GM23248 (cell line): ENCODE measurements around the gene KIF5A. TPM values are rescaled to one million over a fixed set of nuclear protein-coding genes. Genes with fewer than 3 reads are reported as not detected.

ENCODE experiments used
- DNase-seq: peaks from one replicate; pipeline ENCODE4 v3.0.0-alpha.2; 2015
- H2AFZ ChIP-seq: fragments of 200-600 bp; sonication (generic); 2 replicates; pipeline ENCODE4 v1.6.1; 2016; ENCODE audit warnings: antibody characterized with exemption
- H3F3A ChIP-seq: fragments of 200-600 bp; sonication (generic); 2 replicates; pipeline ENCODE4 v1.6.1; 2016; ENCODE audit warnings: mild to moderate bottlenecking, antibody characterized with exemption, mixed run types; ENCODE audit not compliant: insufficient read depth
- H3K27ac ChIP-seq: fragments of 200-600 bp; sonication (generic); 2 replicates; pipeline ENCODE4 v1.5.1; 2016; ENCODE audit warnings: mild to moderate bottlenecking
- H3K27me3 ChIP-seq: fragments of 200-600 bp; sonication (generic); replicated peaks from 2 replicates; pipeline ENCODE4 v1.6.1; 2016; ENCODE audit warnings: mild to moderate bottlenecking; ENCODE audit not compliant: insufficient read depth
- H3K36me3 ChIP-seq: fragments of 200-600 bp; sonication (generic); 2 replicates; pipeline ENCODE4 v1.6.1; 2016; ENCODE audit warnings: low read depth, mild to moderate bottlenecking
- H3K4me1 ChIP-seq: fragments of 200-600 bp; sonication (generic); 2 replicates; pipeline ENCODE4 v1.6.1; 2016; ENCODE audit warnings: mild to moderate bottlenecking; ENCODE audit not compliant: insufficient read depth
- H3K4me2 ChIP-seq: fragments of 200-600 bp; sonication (generic); one replicate; pipeline ENCODE4 v1.6.1; 2016; ENCODE audit warnings: mild to moderate bottlenecking; ENCODE audit not compliant: unreplicated experiment
- H3K4me3 ChIP-seq: fragments of 200-600 bp; sonication (generic); 2 replicates; pipeline ENCODE4 v1.5.1; 2016; ENCODE audit warnings: mild to moderate bottlenecking
- H3K79me2 ChIP-seq: fragments of 200-600 bp; sonication (generic); 2 replicates; pipeline ENCODE4 v1.6.1; 2016; ENCODE audit warnings: mild to moderate bottlenecking; ENCODE audit not compliant: insufficient read depth
- H3K9ac ChIP-seq: fragments of 200-600 bp; sonication (generic); 2 replicates; pipeline ENCODE4 v1.6.1; 2016; ENCODE audit warnings: mild to moderate bottlenecking
- H3K9me2 ChIP-seq: fragments of 200-600 bp; sonication (generic); 2 replicates; pipeline ENCODE4 v1.6.1; 2016; ENCODE audit warnings: mixed run types, mild to moderate bottlenecking, moderate library complexity; ENCODE audit not compliant: insufficient read depth
- H3K9me3 ChIP-seq: fragments of 200-600 bp; sonication (generic); one replicate; pipeline ENCODE4 v1.6.1; 2017; ENCODE audit warnings: low read depth
- H4K20me1 ChIP-seq: fragments of 200-600 bp; sonication (generic); 2 replicates; pipeline ENCODE4 v1.6.0; 2016; ENCODE audit not compliant: insufficient read depth
- EZH2 ChIP-seq: fragments of 200-600 bp; sonication (generic); IDR thresholded peaks from 2 replicates; pipeline ENCODE4 v1.6.1; 2018; ENCODE audit warnings: antibody characterized with exemption, mild to moderate bottlenecking; ENCODE audit not compliant: insufficient read depth, poor library complexity, severe bottlenecking
- EZH2phosphoT487 ChIP-seq: fragments of 200-600 bp; sonication (generic); IDR thresholded peaks from 2 replicates; pipeline ENCODE4 v1.6.1; 2018; ENCODE audit warnings: antibody characterized with exemption, moderate library complexity, mild to moderate bottlenecking, low read depth; ENCODE audit not compliant: insufficient read depth
- WGBS, 2 experiments: methylation state at CpG; one replicate each; pipeline ENCODE4 v1.1.6; 2015 to 2017; ENCODE audit warnings: low lambda C conversion rate in 2 of 2, low coverage in 1 of 2; ENCODE audit errors: missing lambda C conversion rate in 2 of 2; 5-methylcytosine and 5-hydroxymethylcytosine counted together
- in situ Hi-C: fragments of 300-500 bp; cut with MboI; formaldehyde crosslinking; loops from 2 replicates; pipeline ENCODE4 v1.15.0; 2020
- polyA plus RNA-seq: library from polyadenylated mRNA; unstranded; fragments of >200 nt; fragmentation: Nextera tagmentation; extraction: Ambion mirVana; gene quantifications from 2 replicates; pipeline ENCODE4 v1.2.1, GENCODE V29; 2016
- total RNA-seq: library from RNA; depleted of rRNA; stranded (reverse); fragments of >200 nt; shearing (Covaris generic); gene quantifications from 2 replicates; pipeline ENCODE4 v1.2.3, GENCODE V29; 2014

The KIF5A gene
- total and polyA plus RNA-seq, 2 experiments from 2014 or later: 0.11 to 0.18 TPM

GRCh38 chr12:57525615-57526383 is 24.0 kb upstream of the KIF5A start:
- Histone ChIP-seq H3K36me3 (peaks cover 33% of the 10 kb centered on the region), H3K79me2 (peaks cover 59% of the 10 kb centered on the region), H3K27ac (no peak overlapping the region), H4K20me1 (no peaks in the 10 kb centered on the region), H3K4me1 (peaks cover 22% of the 10 kb centered on the region), H3K27me3 (no peaks in the 10 kb centered on the region), H3K9me2 (no peaks in the 10 kb centered on the region), H3K4me3 (no peak overlapping the region), H3K9ac (no peak overlapping the region), H3K9me3 (no peaks in the 10 kb centered on the region), H3F3A (peaks cover 49% of the 10 kb centered on the region), H3K4me2 (no peak overlapping the region), H2AFZ (no peak overlapping the region)
- DNase-seq: no peak
- 73 to 76% methylated on average over 13 to 16 of the region's 16 CpGs for WGBS, 2 experiments
- TF ChIP-seq EZH2phosphoT487 (no peak), EZH2 (no peak)
- in situ Hi-C loops: no loop called here

DNA sequence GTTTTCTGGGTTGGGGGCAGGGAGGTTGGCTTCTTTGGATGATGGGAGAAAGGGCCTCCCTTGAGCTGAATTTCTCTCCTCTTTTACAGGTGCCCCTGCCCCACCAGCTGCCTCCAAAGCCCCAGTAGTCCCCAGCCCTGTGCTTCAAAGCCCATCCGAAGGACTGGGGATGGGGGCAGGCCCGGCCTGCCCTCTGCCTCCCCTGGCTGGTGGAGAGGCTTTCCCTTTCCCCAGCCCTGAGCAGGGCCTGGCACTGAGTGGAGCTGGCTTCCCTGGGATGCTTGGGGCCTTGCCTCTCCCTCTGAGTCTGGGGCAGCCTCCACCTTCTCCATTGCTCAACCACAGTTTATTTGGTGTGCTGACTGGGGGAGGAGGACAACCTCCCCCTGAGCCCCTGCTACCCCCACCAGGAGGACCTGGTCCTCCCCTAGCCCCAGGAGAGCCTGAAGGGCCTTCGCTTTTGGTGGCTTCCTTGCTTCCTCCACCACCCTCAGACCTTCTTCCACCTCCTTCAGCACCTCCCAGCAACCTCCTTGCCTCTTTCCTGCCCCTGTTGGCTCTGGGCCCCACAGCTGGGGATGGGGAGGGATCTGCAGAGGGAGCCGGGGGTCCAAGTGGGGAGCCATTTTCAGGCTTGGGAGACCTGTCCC is 23.2 kb upstream of the KIF5A start:
- Histone ChIP-seq H3K36me3 (peaks cover 42% of the 10 kb centered on the region), H3F3A (peaks cover 49% of the 10 kb centered on the region), H3K9ac (no peak overlapping the region), H3K4me3 (no peak overlapping the region), H3K4me2 (no peak overlapping the region), H3K9me2 (no peaks in the 10 kb centered on the region), H3K27ac (no peak overlapping the region), H3K4me1 (peaks cover 14% of the 10 kb centered on the region), H3K27me3 (no peaks in the 10 kb centered on the region), H3K79me2 (peaks cover 59% of the 10 kb centered on the region), H3K9me3 (no peaks in the 10 kb centered on the region), H2AFZ (no peak overlapping the region), H4K20me1 (no peaks in the 10 kb centered on the region)
- no peak for DNase-seq
- no peak for TF ChIP-seq EZH2
- TF ChIP-seq EZH2phosphoT487: no peak
- WGBS, 2 experiments: 70 to 72% methylated on average over 4 of the region's 4 CpGs
- in situ Hi-C loops: no loop called here

- Histone ChIP-seq H3K27me3 (no peaks in the 10 kb centered on the region), H3K27ac (no peak overlapping the region), H3K4me3 (no peak overlapping the region), H4K20me1 (no peaks in the 10 kb centered on the region), H2AFZ (no peak overlapping the region), H3K4me2 (no peak overlapping the region), H3K9ac (no peak overlapping the region), H3K9me2 (no peaks in the 10 kb centered on the region), H3K79me2 (peaks cover 59% of the 10 kb centered on the region), H3F3A (peaks cover 45% of the 10 kb centered on the region), H3K4me1 (peaks cover 9% of the 10 kb centered on the region), H3K9me3 (no peaks in the 10 kb centered on the region), H3K36me3 (peaks cover 47% of the 10 kb centered on the region)
- no peak for TF ChIP-seq EZH2phosphoT487
- TF ChIP-seq EZH2: no peak
- no peak for DNase-seq
- 60% methylated on average over 5 of the region's 5 CpGs for WGBS, 2 experiments
- in situ Hi-C loops: no loop called here
Measured at GRCh38 chr12:57527184-57527583, 22.7 kb upstream of the KIF5A start.

- no peak for DNase-seq
- Histone ChIP-seq H3K27ac (no peak overlapping the region), H3F3A (peaks cover 50% of the 10 kb centered on the region), H3K27me3 (no peaks in the 10 kb centered on the region), H3K4me3 (no peak overlapping the region), H3K9ac (no peak overlapping the region), H3K9me3 (no peaks in the 10 kb centered on the region), H4K20me1 (no peaks in the 10 kb centered on the region), H3K4me1 (peaks cover 8% of the 10 kb centered on the region), H2AFZ (no peak overlapping the region), H3K79me2 (peaks cover 58% of the 10 kb centered on the region), H3K36me3 (peaks cover 57% of the 10 kb centered on the region), H3K4me2 (no peak overlapping the region), H3K9me2 (no peaks in the 10 kb centered on the region)
- TF ChIP-seq EZH2 (no peak), EZH2phosphoT487 (no peak)
- WGBS, 2 experiments: 90 to 98% methylated on average over 7 to 12 of the region's 12 CpGs
- in situ Hi-C loops: no loop called here
Measured at GRCh38 chr12:57528176-57528575, 21.7 kb upstream of the KIF5A start.
